Measurements from ENCODE around the gene PPARGC1A. TPM values are rescaled to one million over a fixed set of nuclear protein-coding genes. Genes with fewer than 3 reads are reported as not detected.

The PPARGC1A gene
- total and polyA plus RNA-seq, 2 donors (not counting 3 experiments of a cell fraction or from before 2014, with no cell fraction given): not detected

GRCh38 chr4:23891064-23891421, 1.2 kb upstream of the PPARGC1A start:
- dilution Hi-C loops (cut with MboI; ENCODE audit: extremely low pct_ligation_motif_present, low sequenced_read_pairs): no loop called here
- no peak overlapping the region for H3K4me2 ChIP-seq (ENCODE audit: insufficient read depth, low read length)
- POLR2A ChIA-PET: no interaction called here

GRCh38 chr4:23890369-23891063, 669 bp upstream of the PPARGC1A start:
- Histone ChIP-seq H3K4me3 (replicated peaks in 1 of 3; ENCODE audit: insufficient read depth in 1 of 3, low read depth in 1 of 3, low read length in 3 of 3) (no peak overlapping the region), H2AFZ (ENCODE audit: low read depth, low read length) (no peak overlapping the region), H3K79me2 (ENCODE audit: control insufficient read depth, insufficient read depth, low read length) (no peaks in the 10 kb centered on the region), H3K9me3 (replicated peaks; ENCODE audit: control insufficient read depth, insufficient read depth, low read length) (no peaks in the 10 kb centered on the region), H3K27me3 (ENCODE audit: control insufficient read depth in 2 of 2, insufficient read depth in 2 of 2, low read length in 2 of 2) (no peaks in the 10 kb centered on the region), H3K27ac (ENCODE audit: insufficient read depth, low read depth, low read length) (no peak overlapping the region), H3K4me2 (ENCODE audit: insufficient read depth, low read length) (no peak overlapping the region), H3K4me1 (ENCODE audit: control insufficient read depth, extremely low read depth, insufficient read depth, low read length) (no peaks in the 10 kb centered on the region), H3K9ac (replicated peaks; ENCODE audit: extremely low read depth, insufficient read depth, low read length) (no peak overlapping the region), H3K9me1 (replicated peaks; ENCODE audit: control insufficient read depth, extremely low read depth, insufficient read depth, low read length) (no peaks in the 10 kb centered on the region), H3K36me3 (ENCODE audit: control insufficient read depth in 2 of 2, extremely low read depth in 1 of 2, insufficient read depth in 2 of 2, low read length in 2 of 2) (no peaks in the 10 kb centered on the region), H4K20me1 (replicated peaks; ENCODE audit: control insufficient read depth, extremely low read depth, insufficient read depth, low read length) (no peaks in the 10 kb centered on the region)
- TF ChIP-seq EZH2 (IDR thresholded peaks at IDR 0.05; ENCODE audit: borderline replicate concordance, low read depth, low read length, severe bottlenecking) (no peak), POLR2A (IDR thresholded peaks at IDR 0.05; ENCODE audit: low read depth, low read length) (no peak)
- FAIRE-seq: no peak
- ChIA-PET CTCF (no interaction called here), POLR2A (no interaction called here)
- intact Hi-C loops (cut with micrococcal nuclease): no loop called here
- dilution Hi-C loops (cut with MboI; ENCODE audit: extremely low pct_ligation_motif_present, low sequenced_read_pairs): no loop called here
- no TSS peak for BruUV-seq (replicated peaks)
- DNase-seq (ENCODE audit: low read depth, low spot score): no peak

More at GRCh38 chr4:23891064-23891421, 1.2 kb upstream of the PPARGC1A start:
- no peak overlapping the region for H3K9ac ChIP-seq (replicated peaks; ENCODE audit: extremely low read depth, insufficient read depth, low read length)
- H3K36me3 ChIP-seq (ENCODE audit: control insufficient read depth in 2 of 2, extremely low read depth in 1 of 2, insufficient read depth in 2 of 2, low read length in 2 of 2): no peaks in the 10 kb centered on the region
- TF ChIP-seq POLR2A (IDR thresholded peaks at IDR 0.05; ENCODE audit: low read depth, low read length) (no peak), FOS (IDR thresholded peaks at IDR 0.05; ENCODE audit: borderline replicate concordance, insufficient read depth, low read length) (no peak), MYC (IDR thresholded peaks at IDR 0.05; ENCODE audit: low read depth, low read length) (no peak), MAX (IDR thresholded peaks at IDR 0.05; ENCODE audit: insufficient read depth, insufficient read length) (no peak)
- H3K27ac ChIP-seq (ENCODE audit: insufficient read depth, low read depth, low read length): no peak overlapping the region
- intact Hi-C loops (cut with micrococcal nuclease): no loop called here
- H3K4me3 ChIP-seq (replicated peaks in 1 of 3; ENCODE audit: insufficient read depth in 1 of 3, low read depth in 1 of 3, low read length in 3 of 3): no peak overlapping the region
- H3K79me2 ChIP-seq (ENCODE audit: control insufficient read depth, insufficient read depth, low read length): no peaks in the 10 kb centered on the region
- H4K20me1 ChIP-seq (replicated peaks; ENCODE audit: control insufficient read depth, extremely low read depth, insufficient read depth, low read length): no peaks in the 10 kb centered on the region
- no peaks in the 10 kb centered on the region for H3K4me1 ChIP-seq (ENCODE audit: control insufficient read depth, extremely low read depth, insufficient read depth, low read length)
- H3K9me3 ChIP-seq (replicated peaks; ENCODE audit: control insufficient read depth, insufficient read depth, low read length): no peaks in the 10 kb centered on the region
- DNase-seq (ENCODE audit: low read depth, low spot score) (no peak), FAIRE-seq (no peak)
- no TSS peak for BruUV-seq (replicated peaks)
- H3K27me3 ChIP-seq (ENCODE audit: control insufficient read depth in 2 of 2, insufficient read depth in 2 of 2, low read length in 2 of 2): no peaks in the 10 kb centered on the region
- CTCF ChIA-PET: no interaction called here
- H3K9me1 ChIP-seq (replicated peaks; ENCODE audit: control insufficient read depth, extremely low read depth, insufficient read depth, low read length): no peaks in the 10 kb centered on the region
- no peak overlapping the region for H2AFZ ChIP-seq (ENCODE audit: low read depth, low read length)
